GM12875 (cell line): ENCODE measurements around the gene IGFL2.
"Not testable (repeated sequence)": the region's sequence is repeated elsewhere in the genome, so short reads cannot be mapped to it uniquely, and the experiment has no call there.

ENCODE experiments used
- H3K4me3 ChIP-seq: one replicate; pipeline ENCODE4 v1.5.1; 2011; ENCODE audit warnings: low read depth, low read length, control low read depth
- TF ChIP-seq, protein P1 (sequence below): IDR thresholded peaks from 2 replicates; pipeline ENCODE4 v1.5.1; 2011; ENCODE audit warnings: low read depth, mild to moderate bottlenecking, control low read depth, inconsistent platforms, low read length, moderate library complexity, borderline replicate concordance; ENCODE audit not compliant: insufficient read depth

IGFL2 gene

DNA sequence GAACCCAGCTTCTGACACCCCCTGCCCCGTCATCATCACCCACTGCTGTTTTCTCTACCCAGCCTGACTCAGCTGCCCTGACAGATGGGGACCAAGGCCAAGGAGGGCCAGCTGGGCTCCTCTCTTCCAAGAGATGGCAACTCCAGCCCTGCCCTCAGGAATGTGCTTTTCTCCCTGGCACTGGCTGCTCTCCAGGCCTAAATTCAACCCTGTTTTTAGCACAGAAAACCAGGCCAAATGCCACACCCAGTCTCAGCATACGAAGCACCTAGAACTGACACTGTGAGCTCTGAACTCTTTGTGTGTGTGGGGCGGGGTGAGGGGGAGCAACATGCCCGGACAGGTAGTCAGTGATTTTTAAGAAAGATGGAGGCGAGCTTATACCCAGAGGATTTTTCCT lies 58.1 kb downstream of the IGFL2 start:
- H3K4me3 ChIP-seq = no peak overlapping the region
- TF ChIP-seq, protein P1, sequence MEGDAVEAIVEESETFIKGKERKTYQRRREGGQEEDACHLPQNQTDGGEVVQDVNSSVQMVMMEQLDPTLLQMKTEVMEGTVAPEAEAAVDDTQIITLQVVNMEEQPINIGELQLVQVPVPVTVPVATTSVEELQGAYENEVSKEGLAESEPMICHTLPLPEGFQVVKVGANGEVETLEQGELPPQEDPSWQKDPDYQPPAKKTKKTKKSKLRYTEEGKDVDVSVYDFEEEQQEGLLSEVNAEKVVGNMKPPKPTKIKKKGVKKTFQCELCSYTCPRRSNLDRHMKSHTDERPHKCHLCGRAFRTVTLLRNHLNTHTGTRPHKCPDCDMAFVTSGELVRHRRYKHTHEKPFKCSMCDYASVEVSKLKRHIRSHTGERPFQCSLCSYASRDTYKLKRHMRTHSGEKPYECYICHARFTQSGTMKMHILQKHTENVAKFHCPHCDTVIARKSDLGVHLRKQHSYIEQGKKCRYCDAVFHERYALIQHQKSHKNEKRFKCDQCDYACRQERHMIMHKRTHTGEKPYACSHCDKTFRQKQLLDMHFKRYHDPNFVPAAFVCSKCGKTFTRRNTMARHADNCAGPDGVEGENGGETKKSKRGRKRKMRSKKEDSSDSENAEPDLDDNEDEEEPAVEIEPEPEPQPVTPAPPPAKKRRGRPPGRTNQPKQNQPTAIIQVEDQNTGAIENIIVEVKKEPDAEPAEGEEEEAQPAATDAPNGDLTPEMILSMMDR = no peak

DNA sequence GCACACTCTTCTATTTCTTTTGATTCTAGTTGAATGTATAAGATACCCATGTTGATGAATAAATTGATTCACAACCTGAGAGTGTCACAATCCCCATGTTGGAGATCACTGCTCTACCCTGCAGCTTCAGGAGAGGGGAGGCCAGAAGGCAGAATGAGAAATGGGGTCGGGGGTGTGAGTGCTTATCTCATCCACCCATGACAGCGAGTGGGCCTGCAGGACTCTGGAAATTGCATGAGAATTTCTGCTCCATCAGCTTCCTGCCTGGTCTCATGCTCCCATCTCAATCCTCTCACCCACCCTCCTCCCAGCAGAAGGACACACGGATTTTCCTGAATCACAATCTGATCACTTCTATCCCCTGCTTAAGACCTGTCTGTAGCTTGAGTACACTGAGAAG lies 58.6 kb downstream of the IGFL2 start:
- TF ChIP-seq, protein P1 = no peak
- H3K4me3 ChIP-seq = no peak overlapping the region

DNA sequence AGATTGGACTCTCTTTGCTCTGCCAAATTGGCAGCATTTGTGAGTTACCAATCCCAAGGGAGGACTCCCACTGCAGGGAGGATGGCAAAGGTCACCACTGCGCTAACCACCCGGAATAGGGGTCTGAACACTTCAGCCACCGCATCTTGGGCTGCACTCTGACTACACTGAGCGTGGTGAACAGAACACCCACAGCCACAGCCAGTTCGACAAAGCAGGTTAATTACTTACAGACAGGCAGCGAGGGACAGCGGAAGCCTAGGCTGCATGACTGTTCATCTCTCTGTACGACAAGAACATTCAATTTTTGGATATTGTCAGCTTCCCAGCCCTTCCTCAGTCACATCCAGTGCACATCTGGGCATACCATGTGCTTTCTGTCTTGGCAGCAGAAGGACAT lies 59.8 kb downstream of the IGFL2 start:
- not testable (repeated sequence) for H3K4me3 ChIP-seq

DNA sequence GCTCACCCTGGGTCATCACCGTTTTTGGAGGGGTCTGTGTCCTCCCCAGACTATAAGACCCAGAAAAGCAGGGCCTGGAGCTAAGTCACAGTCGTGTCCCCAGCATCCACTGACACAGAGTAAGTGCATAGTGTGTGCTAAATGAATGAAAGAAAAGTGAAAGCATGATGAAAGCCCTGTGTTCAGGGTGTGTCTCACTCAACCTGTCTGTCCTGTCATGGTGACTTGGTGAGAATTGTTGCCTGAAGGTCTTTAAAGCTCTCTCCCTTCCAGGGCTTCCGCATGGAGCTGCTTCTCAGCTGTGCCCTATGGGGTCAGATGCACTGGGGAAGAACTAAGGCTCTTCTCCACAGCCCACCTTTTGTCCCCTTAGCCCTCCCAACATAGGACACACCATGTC lies 61.0 kb downstream of the IGFL2 start:
- no peak overlapping the region for H3K4me3 ChIP-seq
- TF ChIP-seq, protein P1 = no peak

DNA sequence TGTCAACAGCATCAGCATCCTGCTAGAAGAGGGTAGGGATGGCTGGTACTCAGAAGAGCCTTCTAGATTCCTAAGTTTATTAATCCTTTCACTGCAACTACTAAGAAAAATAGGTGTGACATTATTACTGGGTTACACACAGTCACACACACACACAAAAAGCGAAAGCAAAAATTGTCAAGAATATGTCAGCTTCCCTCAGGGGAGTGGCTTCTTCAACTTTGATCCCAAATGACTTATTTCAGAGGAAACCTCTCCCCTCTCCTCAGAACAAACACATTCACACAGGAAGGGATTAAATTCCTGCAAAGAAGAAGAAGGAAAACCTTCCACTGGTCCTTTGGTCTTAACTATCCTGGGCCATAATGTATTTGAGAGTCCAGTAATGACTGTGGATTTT lies 61.4 kb downstream of the IGFL2 start:
- TF ChIP-seq, protein P1 = no peak
- H3K4me3 ChIP-seq = no peak overlapping the region

DNA sequence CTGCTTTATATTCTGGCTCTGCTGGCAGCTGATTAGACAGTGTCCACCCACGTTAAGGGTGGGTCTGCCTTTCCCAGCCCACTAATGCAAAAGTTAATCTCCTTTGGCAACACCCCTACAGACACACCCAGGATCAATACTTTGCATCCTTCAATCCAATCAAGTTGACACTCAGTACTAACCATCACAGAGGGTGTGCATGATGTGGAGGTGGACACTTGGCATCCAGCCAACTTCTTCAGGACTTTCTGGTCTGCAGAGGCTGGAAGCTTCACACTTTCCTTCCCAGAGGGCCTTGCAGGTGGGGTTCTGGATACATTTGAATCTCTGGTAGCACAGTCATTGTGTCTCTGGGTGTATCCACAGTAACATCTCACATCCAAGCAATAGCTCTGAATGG lies 62.6 kb downstream of the IGFL2 start:
- TF ChIP-seq, protein P1 = no peak
- no peak overlapping the region for H3K4me3 ChIP-seq
